ENCODE data around the gene PTBP1.

Gene PTBP1

DNA sequence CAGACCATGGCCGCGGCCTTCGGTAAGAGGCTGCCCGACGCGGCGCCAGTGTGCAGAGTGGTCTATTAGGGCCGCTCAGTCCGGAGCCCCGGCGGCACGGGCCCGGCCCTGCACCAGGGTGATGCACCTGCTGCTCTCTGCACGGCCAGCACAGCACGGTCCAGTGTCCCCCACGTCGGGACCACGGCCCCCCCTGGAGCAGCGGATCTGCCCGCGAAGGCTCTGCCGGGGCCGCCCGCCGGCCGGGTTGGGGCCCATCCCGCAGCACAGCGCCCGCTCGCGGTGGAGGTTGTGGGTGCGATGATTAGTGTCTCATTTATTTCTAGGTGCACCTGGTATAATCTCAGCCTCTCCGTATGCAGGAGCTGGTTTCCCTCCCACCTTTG is 7.9 kb downstream of the PTBP1 start:
- TF ChIP-seq TEAD4 (IDR thresholded peaks at IDR 0.05) (no peak), TCF12 (IDR thresholded peaks at IDR 0.05; ENCODE audit: low read depth) (no peak), EGR1 (IDR thresholded peaks at IDR 0.05) (no peak), CEBPB (IDR thresholded peaks at IDR 0.05) (no peak), EP300 (IDR thresholded peaks at IDR 0.05; ENCODE audit: borderline replicate concordance) (no peak)

DNA sequence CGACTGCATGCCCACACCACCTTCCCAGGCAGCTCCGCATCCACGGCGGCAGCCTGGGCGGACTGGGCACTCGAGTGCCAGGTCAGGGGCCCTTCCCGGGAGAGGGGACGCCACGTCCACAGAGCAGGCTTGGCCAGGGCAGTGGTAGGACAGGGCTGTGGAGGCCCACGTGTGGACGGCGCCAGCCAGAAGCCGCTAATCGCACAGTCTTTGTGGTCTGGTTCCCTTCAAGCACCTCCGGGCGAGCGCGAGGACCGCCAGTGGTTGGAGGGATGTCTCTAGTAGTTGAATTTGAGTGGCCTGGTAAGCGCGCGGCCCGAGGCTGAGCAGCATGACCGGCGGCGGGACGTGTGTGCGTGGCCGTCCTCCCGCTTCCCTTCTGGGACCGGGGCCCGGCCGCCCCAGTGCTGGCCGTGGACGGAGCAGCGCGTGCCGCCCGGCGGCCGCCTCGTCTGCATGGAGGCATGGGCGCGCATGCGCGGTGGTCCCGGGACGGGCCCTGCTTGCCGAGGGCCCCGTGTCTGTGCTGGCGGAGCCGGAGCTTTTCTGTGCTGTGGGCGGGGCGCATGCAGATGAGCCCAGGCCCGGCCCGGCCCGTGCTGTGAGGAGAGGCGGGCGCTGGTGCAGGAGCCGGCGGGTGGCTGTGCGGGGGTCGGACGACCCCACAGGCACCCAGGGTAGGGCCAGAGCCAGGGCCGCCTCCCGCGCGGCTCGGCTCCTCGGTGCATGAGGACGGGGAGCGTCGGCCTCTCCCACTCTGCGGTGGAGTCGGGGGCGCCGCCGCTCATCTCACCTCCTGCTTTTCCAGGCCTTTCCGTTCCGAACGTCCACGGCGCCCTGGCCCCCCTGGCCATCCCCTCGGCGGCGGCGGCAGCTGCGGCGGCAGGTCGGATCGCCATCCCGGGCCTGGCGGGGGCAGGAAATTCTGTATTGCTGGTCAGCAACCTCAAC is 8.6 kb downstream of the PTBP1 start:
- no peak for TF ChIP-seq ZBTB7A (IDR thresholded peaks at IDR 0.05; ENCODE audit: low read depth)
- TF ChIP-seq EP300 (IDR thresholded peaks at IDR 0.05; ENCODE audit: borderline replicate concordance): no peak
- no peak for TF ChIP-seq TEAD4 (IDR thresholded peaks at IDR 0.05)
- TF ChIP-seq NFIC (IDR thresholded peaks at IDR 0.05): no peak
- no peak for TF ChIP-seq TAF1 (IDR thresholded peaks at IDR 0.05; ENCODE audit: low read depth)
- TF ChIP-seq, protein P1, sequence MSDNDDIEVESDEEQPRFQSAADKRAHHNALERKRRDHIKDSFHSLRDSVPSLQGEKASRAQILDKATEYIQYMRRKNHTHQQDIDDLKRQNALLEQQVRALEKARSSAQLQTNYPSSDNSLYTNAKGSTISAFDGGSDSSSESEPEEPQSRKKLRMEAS (IDR thresholded peaks at IDR 0.05): no peak
- TF ChIP-seq RAD21 (IDR thresholded peaks at IDR 0.05; ENCODE audit: low read depth): no peak
- TF ChIP-seq, protein P2, sequence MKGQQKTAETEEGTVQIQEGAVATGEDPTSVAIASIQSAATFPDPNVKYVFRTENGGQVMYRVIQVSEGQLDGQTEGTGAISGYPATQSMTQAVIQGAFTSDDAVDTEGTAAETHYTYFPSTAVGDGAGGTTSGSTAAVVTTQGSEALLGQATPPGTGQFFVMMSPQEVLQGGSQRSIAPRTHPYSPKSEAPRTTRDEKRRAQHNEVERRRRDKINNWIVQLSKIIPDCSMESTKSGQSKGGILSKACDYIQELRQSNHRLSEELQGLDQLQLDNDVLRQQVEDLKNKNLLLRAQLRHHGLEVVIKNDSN (IDR thresholded peaks at IDR 0.05): no peak
- TF ChIP-seq FOXM1 (IDR thresholded peaks at IDR 0.05; ENCODE audit: borderline replicate concordance, low read depth): no peak
- no peak for TF ChIP-seq YY1 (IDR thresholded peaks at IDR 0.05; ENCODE audit: low read depth)
- TF ChIP-seq EGR1 (IDR thresholded peaks at IDR 0.05): no peak

DNA sequence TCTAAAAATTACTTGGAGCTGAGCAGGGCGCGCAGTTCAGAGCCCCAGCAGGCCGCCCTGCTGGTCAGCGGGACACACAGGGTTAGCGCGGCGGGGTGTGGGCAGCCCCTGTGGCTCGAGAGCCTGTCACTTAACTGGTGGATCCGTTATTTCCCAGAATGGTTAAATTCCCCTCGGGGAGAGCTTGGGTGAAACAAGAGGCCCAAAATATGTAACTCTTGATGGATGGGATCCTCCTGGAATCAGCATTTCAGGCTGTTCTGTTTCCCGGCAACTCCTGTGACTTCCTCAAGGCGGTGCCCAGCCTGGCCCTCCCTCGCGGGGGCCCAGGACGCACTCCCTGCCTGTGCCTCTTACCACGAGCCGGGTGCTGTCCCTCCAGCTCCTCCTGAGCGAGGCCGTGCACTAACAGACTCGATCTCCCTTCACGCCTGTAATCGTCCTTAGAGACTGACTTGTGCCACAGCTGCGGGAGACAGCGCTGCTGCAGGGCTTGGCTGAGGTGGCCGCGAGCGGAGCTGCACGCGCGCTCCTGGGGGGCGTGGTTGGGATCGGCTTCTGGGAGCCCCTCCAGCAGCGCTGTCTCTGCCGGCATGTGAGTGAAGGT is 9.7 kb downstream of the PTBP1 start:
- TF ChIP-seq EGR1 (IDR thresholded peaks at IDR 0.05) (no peak), ZBTB7A (IDR thresholded peaks at IDR 0.05; ENCODE audit: low read depth) (0 out of 2 replicates have a peak, but pooled peaks have one; percentile 38)

DNA sequence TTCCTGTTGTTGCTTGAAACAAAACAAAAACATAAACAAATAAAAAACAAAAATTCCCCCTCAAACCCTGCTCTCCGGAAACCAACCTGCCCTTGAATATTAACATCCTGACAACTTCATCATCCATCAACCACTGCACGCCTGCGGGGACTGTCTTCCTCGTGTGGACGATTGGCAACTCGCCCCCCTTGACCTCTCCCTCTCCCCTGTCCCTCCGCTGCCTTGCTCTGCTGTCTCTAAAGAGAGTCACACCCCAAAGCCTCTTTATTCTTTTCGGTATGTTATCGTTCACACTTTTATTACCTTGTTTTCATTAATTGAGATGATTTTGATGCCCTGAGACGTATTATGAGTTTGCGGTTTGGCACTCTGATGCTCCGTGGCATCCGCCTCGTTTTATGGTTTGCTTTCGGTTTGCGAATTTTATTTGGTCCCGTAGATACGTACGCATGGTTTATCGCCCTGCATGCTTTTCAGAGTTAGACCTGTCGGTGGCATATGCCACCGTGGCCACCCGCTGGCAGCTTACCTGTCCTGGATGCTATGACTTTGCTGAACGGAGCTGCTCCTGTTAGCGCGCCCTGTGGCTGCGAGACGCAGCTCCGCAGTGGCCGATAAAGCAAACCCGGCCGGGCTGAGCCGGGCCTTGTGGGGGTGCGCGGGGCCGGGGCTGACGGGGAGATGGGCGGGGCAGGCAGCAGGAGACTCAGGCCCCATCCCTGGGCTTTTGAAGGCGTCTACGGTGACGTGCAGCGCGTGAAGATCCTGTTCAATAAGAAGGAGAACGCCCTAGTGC is 10.6 kb downstream of the PTBP1 start:
- no peak for TF ChIP-seq NFIC (IDR thresholded peaks at IDR 0.05)
- TF ChIP-seq TAF1 (IDR thresholded peaks at IDR 0.05; ENCODE audit: low read depth): no peak
- no peak for TF ChIP-seq ZBTB7A (IDR thresholded peaks at IDR 0.05; ENCODE audit: low read depth)
- no peak for TF ChIP-seq FOXM1 (IDR thresholded peaks at IDR 0.05; ENCODE audit: borderline replicate concordance, low read depth)
- TF ChIP-seq RAD21 (IDR thresholded peaks at IDR 0.05; ENCODE audit: low read depth): no peak
- TF ChIP-seq EGR1 (IDR thresholded peaks at IDR 0.05): no peak
- TF ChIP-seq, protein P1 (IDR thresholded peaks at IDR 0.05): no peak
- TF ChIP-seq EP300 (IDR thresholded peaks at IDR 0.05; ENCODE audit: borderline replicate concordance): no peak
- TF ChIP-seq YY1 (IDR thresholded peaks at IDR 0.05; ENCODE audit: low read depth): no peak
- no peak for TF ChIP-seq CEBPB (IDR thresholded peaks at IDR 0.05)

DNA sequence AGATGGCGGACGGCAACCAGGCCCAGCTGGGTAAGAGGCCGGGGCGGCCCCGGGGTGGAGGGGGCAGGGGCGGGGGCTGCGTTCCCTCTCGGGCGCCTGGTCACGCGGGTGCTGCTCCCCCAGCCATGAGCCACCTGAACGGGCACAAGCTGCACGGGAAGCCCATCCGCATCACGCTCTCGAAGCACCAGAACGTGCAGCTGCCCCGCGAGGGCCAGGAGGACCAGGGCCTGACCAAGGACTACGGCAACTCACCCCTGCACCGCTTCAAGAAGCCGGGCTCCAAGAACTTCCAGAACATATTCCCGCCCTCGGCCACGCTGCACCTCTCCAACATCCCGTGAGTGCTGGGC is 11.1 kb downstream of the PTBP1 start:
- no peak for TF ChIP-seq TCF12 (IDR thresholded peaks at IDR 0.05; ENCODE audit: low read depth)
- TF ChIP-seq EGR1 (IDR thresholded peaks at IDR 0.05): no peak
- TF ChIP-seq ZBTB7A (IDR thresholded peaks at IDR 0.05; ENCODE audit: low read depth): no peak
- TF ChIP-seq, protein P3, sequence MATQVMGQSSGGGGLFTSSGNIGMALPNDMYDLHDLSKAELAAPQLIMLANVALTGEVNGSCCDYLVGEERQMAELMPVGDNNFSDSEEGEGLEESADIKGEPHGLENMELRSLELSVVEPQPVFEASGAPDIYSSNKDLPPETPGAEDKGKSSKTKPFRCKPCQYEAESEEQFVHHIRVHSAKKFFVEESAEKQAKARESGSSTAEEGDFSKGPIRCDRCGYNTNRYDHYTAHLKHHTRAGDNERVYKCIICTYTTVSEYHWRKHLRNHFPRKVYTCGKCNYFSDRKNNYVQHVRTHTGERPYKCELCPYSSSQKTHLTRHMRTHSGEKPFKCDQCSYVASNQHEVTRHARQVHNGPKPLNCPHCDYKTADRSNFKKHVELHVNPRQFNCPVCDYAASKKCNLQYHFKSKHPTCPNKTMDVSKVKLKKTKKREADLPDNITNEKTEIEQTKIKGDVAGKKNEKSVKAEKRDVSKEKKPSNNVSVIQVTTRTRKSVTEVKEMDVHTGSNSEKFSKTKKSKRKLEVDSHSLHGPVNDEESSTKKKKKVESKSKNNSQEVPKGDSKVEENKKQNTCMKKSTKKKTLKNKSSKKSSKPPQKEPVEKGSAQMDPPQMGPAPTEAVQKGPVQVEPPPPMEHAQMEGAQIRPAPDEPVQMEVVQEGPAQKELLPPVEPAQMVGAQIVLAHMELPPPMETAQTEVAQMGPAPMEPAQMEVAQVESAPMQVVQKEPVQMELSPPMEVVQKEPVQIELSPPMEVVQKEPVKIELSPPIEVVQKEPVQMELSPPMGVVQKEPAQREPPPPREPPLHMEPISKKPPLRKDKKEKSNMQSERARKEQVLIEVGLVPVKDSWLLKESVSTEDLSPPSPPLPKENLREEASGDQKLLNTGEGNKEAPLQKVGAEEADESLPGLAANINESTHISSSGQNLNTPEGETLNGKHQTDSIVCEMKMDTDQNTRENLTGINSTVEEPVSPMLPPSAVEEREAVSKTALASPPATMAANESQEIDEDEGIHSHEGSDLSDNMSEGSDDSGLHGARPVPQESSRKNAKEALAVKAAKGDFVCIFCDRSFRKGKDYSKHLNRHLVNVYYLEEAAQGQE (IDR thresholded peaks at IDR 0.05; ENCODE audit: low read depth): no peak

DNA sequence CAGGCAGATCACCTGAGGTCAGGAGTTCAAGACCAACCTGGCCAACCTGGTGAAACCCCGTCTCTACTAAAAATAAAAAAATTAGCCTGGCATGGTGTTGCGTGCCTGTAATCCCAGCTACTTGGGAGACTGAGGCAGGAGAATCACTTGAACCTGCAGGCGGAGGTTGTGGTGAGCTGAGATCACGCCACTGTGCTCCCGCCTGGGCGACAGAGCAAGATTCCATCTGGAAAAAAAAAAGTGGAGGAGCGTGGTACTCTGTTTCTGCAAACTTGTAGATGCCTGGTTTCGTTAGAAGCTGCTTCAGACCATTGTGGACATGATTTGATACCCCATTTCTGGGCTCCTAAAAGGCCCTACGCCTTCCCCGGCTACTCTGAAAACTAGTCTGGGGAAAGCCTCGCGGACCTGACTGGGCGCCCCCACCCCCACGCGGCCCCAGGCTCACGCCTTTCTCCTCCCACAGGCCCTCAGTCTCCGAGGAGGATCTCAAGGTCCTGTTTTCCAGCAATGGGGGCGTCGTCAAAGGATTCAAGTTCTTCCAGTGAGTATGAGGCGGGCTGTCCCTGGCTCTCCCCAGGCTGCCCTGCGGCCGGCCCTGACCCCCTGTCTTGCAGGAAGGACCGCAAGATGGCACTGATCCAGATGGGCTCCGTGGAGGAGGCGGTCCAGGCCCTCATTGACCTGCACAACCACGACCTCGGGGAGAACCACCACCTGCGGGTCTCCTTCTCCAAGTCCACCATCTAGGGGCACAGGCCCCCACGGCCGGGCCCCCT is 13.0 kb downstream of the PTBP1 start:
- TF ChIP-seq ZBTB7A (IDR thresholded peaks at IDR 0.05; ENCODE audit: low read depth) (no peak), NFIC (IDR thresholded peaks at IDR 0.05) (0 out of 2 replicates have a peak, but pooled peaks have one; percentile 10)

DNA sequence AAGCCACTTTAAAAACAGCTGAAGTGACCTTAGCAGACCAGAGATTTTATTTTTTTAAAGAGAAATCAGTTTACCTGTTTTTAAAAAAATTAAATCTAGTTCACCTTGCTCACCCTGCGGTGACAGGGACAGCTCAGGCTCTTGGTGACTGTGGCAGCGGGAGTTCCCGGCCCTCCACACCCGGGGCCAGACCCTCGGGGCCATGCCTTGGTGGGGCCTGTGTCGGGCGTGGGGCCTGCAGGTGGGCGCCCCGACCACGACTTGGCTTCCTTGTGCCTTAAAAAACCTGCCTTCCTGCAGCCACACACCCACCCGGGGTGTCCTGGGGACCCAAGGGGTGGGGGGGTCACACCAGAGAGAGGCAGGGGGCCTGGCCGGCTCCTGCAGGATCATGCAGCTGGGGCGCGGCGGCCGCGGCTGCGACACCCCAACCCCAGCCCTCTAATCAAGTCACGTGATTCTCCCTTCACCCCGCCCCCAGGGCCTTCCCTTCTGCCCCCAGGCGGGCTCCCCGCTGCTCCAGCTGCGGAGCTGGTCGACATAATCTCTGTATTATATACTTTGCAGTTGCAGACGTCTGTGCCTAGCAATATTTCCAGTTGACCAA is 13.7 kb downstream of the PTBP1 start:
- TF ChIP-seq, protein P2 (IDR thresholded peaks at IDR 0.05): 0 out of 2 replicates have a peak, but pooled peaks have one; percentile 11
- TF ChIP-seq FOXM1 (IDR thresholded peaks at IDR 0.05; ENCODE audit: borderline replicate concordance, low read depth): no peak
